WTC11 (cell line): ENCODE measurements around the gene GNG2. TPM values are rescaled to one million over a fixed set of nuclear protein-coding genes. Genes with fewer than 3 reads are reported as not detected.

Experiments
- ATAC-seq: fragments of 200-7000 bp; cut with Tn5 transposase; 2 replicates; pipeline ENCODE4 v1.10.0; 2021; ENCODE audit warnings: mild to moderate bottlenecking, moderate library complexity
- CTCF ChIA-PET: fragments of 300-600 bp; sonication (Branson Sonifier 250); formaldehyde crosslinking; loops from one replicate; lab custom pipeline; 2021; ENCODE audit warnings: antibody characterized with exemption; lab: Charles Lee
- POLR2A ChIA-PET: fragments of 350-600 bp; sonication (Branson Sonifier 250); formaldehyde crosslinking; loops from one replicate; lab custom pipeline; 2021; ENCODE audit warnings: antibody characterized with exemption; lab: Charles Lee
- DNase-seq: peaks from one replicate; pipeline ENCODE4 v3.0.0; 2021; ENCODE audit warnings: low spot score
- H3K27ac Mint-ChIP-seq: 2 replicates; pipeline ENCODE4 v1.8.0; 2021; ENCODE audit warnings: mixed read lengths
- H3K27me3 Mint-ChIP-seq: 2 replicates; pipeline ENCODE4 v1.8.0; 2021; ENCODE audit warnings: low read depth, mild to moderate bottlenecking, moderate library complexity, mixed read lengths
- H3K36me3 Mint-ChIP-seq: 2 replicates; pipeline ENCODE4 v1.8.0; 2021; ENCODE audit warnings: mixed read lengths
- H3K4me1 Mint-ChIP-seq: 2 replicates; pipeline ENCODE4 v1.8.0; 2022; ENCODE audit warnings: mixed read lengths
- H3K4me3 Mint-ChIP-seq: 2 replicates; pipeline ENCODE4 v1.8.0; 2021; ENCODE audit warnings: mild to moderate bottlenecking, moderate library complexity, mixed read lengths
- H3K9me3 Mint-ChIP-seq: 2 replicates; pipeline ENCODE4 v1.8.0; 2021; ENCODE audit warnings: mixed read lengths
- ARID4B ChIP-seq: sonication (generic); formaldehyde crosslinking; IDR thresholded peaks from 2 replicates; pipeline ENCODE4 v1.8.0; 2023; ENCODE audit warnings: missing genetic modification reagents, mild to moderate bottlenecking, borderline replicate concordance
- ATF2 ChIP-seq: sonication (generic); formaldehyde crosslinking; IDR thresholded peaks from 2 replicates; pipeline ENCODE4 v1.8.1; 2022; ENCODE audit warnings: low read depth, missing genetic modification reagents, borderline replicate concordance
- CDX4 ChIP-seq: fragments of 250-450 bp; sonication (Bioruptor Pico); IDR thresholded peaks from 2 replicates; pipeline ENCODE4 v1.9.0; 2021; ENCODE audit warnings: moderate library complexity, mild to moderate bottlenecking, inconsistent platforms, borderline replicate concordance
- ESRRA ChIP-seq: sonication (generic); formaldehyde crosslinking; IDR thresholded peaks from 2 replicates; pipeline ENCODE4 v1.8.1; 2022; ENCODE audit warnings: mild to moderate bottlenecking, missing genetic modification reagents, borderline replicate concordance
- FOXJ3 ChIP-seq: sonication (generic); formaldehyde crosslinking; IDR thresholded peaks from 2 replicates; pipeline ENCODE4 v1.9.0; 2021; ENCODE audit warnings: missing genetic modification reagents, mild to moderate bottlenecking, borderline replicate concordance
- HMGA2 ChIP-seq: fragments of 250-450 bp; sonication (Bioruptor Pico); IDR thresholded peaks from 2 replicates; pipeline ENCODE4 v1.4.0; 2021; ENCODE audit warnings: mild to moderate bottlenecking, moderate library complexity
- MXD4 ChIP-seq: fragments of 250-450 bp; sonication (Bioruptor Pico); IDR thresholded peaks from 2 replicates; pipeline ENCODE4 v1.8.0; 2021; ENCODE audit warnings: mild to moderate bottlenecking, moderate library complexity, borderline replicate concordance
- MYBL2 ChIP-seq: sonication (generic); formaldehyde crosslinking; IDR thresholded peaks from 2 replicates; pipeline ENCODE4 v1.8.1; 2023; ENCODE audit warnings: mild to moderate bottlenecking, moderate library complexity, missing genetic modification reagents
- NFYB ChIP-seq: sonication (generic); formaldehyde crosslinking; conservative IDR thresholded peaks from 2 replicates; pipeline ENCODE4 v1.8.0; 2022; ENCODE audit warnings: low read depth, missing genetic modification reagents
- OVOL2 ChIP-seq: fragments of 250-450 bp; sonication (Bioruptor Pico); IDR thresholded peaks from 2 replicates; pipeline ENCODE4 v1.9.0; 2021; ENCODE audit warnings: mild to moderate bottlenecking, borderline replicate concordance
- PRDM15 ChIP-seq: sonication (generic); formaldehyde crosslinking; IDR thresholded peaks from 2 replicates; pipeline ENCODE4 v1.8.0; 2022; ENCODE audit warnings: missing genetic modification reagents
- PREB ChIP-seq: sonication (generic); formaldehyde crosslinking; IDR thresholded peaks from 2 replicates; pipeline ENCODE4 v1.8.1; 2022; ENCODE audit warnings: mild to moderate bottlenecking, missing genetic modification reagents, moderate library complexity, borderline replicate concordance
- TP53 ChIP-seq: sonication (generic); formaldehyde crosslinking; IDR thresholded peaks from 2 replicates; pipeline ENCODE4 v1.8.1; 2023; ENCODE audit warnings: mild to moderate bottlenecking, missing genetic modification reagents
- USF2 ChIP-seq: sonication (generic); formaldehyde crosslinking; IDR thresholded peaks from 2 replicates; pipeline ENCODE4 v1.8.1; 2023; ENCODE audit warnings: mild to moderate bottlenecking, missing genetic modification reagents, moderate library complexity
- ZBTB21 ChIP-seq: sonication (generic); formaldehyde crosslinking; IDR thresholded peaks from 2 replicates; pipeline ENCODE4 v1.8.1; 2023; ENCODE audit warnings: mild to moderate bottlenecking, missing genetic modification reagents, borderline replicate concordance
- ZNF138 ChIP-seq: sonication (generic); formaldehyde crosslinking; conservative IDR thresholded peaks from 2 replicates; pipeline ENCODE4 v1.8.1; 2022; ENCODE audit warnings: mild to moderate bottlenecking, moderate library complexity, missing genetic modification reagents
- ZNF232 ChIP-seq: sonication (generic); formaldehyde crosslinking; IDR thresholded peaks from 2 replicates; pipeline ENCODE4 v1.8.0; 2022; ENCODE audit warnings: mild to moderate bottlenecking, missing genetic modification reagents
- ZNF423 ChIP-seq: fragments of 250-450 bp; sonication (Bioruptor Pico); IDR thresholded peaks from 2 replicates; pipeline ENCODE4 v2.1.2; 2022; ENCODE audit warnings: mild to moderate bottlenecking, moderate library complexity
- total RNA-seq: library from RNA; stranded (reverse); gene quantifications from 3 replicates; pipeline ENCODE4 v1.2.3, GENCODE V29; 2021

The GNG2 gene
- total RNA-seq, 1 experiment from 2014 or later: 10.7 TPM

GRCh38 chr14:51924600-51924999, 64.2 kb downstream of the GNG2 start (continued):
- TF ChIP-seq USF2 (CRISPR knock-in tag) (no peak), ZNF138 (CRISPR knock-in tag) (no peak), ATF2 (no peak), MXD4 (no peak), ESRRA (CRISPR knock-in tag) (no peak), FOXJ3 (CRISPR knock-in tag) (no peak), ZBTB21 (CRISPR knock-in tag) (no peak), ZNF423 (CRISPR knock-in tag) (no peak), OVOL2 (no peak)

GRCh38 chr14:51925980-51926379, 65.6 kb downstream of the GNG2 start:
- Mint-ChIP-seq H3K27ac (no peak overlapping the region), H3K9me3 (peaks cover 3% of the 10 kb centered on the region; the same call in 1 of the 2 replicates), H3K27me3 (no peaks in the 10 kb centered on the region), H3K4me3 (no peak overlapping the region), H3K4me1 (peaks cover 5% of the 10 kb centered on the region; the same call in 1 of the 2 replicates), H3K36me3 (no peaks in the 10 kb centered on the region)
- DNase-seq (no peak), ATAC-seq (no peak)
- TF ChIP-seq MYBL2 (CRISPR knock-in tag) (no peak), FOXJ3 (CRISPR knock-in tag) (no peak), NFYB (CRISPR knock-in tag) (no peak), ZNF423 (CRISPR knock-in tag) (no peak), HMGA2 (CRISPR knock-in tag) (no peak), PRDM15 (CRISPR knock-in tag) (no peak), TP53 (no peak), ATF2 (no peak), ARID4B (CRISPR knock-in tag) (no peak), PREB (CRISPR knock-in tag) (no peak), ZNF232 (no peak), CDX4 (no peak), USF2 (CRISPR knock-in tag) (no peak)
- CTCF ChIA-PET: no interaction called here
- POLR2A ChIA-PET: no interaction called here
